Activated gamma-delta T cell (primary cell): ENCODE measurements around the gene NSUN4.

Source experiments
- DNase-seq: peaks from one replicate; lab custom pipeline; 2025; lab: John Stamatoyannopoulos, UW

Gene NSUN4

DNA sequence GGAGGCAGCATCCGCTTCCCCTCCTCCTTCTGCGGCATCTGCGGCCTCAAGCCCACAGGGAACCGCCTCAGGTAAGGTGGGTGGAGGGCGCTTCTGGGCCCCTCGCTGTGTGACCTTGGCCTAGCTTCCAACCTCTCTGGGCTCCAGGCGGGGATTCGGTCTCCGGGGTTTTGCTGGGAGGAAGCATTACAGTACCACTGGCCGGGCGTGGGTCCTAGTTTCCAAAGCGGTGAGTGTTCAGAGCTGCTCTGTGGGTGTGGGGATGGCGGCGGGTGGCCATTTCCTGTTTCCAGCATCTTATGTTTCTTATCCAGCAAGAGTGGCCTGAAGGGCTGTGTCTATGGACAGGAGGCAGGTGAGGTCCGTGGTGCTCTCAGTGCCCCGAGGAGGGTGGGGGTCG is 65.1 kb downstream of the NSUN4 start:
- no peak for DNase-seq

DNA sequence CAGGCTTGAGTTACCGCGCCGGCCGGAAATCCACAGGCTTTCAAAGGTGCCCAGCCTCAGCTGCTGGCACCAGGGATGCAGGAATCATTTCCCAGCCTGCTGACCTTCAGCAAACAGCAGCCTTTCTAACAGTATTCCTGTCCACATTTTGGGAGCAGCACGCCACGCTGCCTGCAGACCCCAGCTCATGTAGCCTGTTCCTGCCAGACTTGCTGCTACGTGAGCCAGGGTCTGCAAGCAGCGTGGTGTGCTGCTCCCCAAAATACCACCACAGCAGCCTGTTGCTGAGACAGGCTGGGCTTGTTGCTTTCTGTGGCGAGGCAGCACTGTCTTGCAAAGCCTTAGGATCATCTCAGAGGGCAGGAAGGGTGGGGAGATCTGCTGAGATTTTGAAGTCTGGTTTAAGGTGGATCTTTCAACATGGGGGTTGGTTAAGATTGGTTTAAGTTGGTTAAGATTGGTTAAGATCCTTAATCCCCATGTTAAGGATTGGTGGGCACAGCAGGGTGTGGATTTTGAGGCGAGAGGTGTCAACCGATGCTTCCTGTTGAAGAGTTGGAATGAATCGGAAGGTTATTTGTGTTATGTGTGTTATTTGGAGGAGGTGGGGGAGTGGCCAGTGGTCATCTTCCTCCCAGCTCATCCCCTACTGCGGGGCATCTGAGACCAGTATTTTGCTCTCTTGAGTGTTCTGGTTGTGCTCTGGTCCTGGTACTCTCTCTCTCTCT is 66.4 kb downstream of the NSUN4 start:
- no peak for DNase-seq

DNA sequence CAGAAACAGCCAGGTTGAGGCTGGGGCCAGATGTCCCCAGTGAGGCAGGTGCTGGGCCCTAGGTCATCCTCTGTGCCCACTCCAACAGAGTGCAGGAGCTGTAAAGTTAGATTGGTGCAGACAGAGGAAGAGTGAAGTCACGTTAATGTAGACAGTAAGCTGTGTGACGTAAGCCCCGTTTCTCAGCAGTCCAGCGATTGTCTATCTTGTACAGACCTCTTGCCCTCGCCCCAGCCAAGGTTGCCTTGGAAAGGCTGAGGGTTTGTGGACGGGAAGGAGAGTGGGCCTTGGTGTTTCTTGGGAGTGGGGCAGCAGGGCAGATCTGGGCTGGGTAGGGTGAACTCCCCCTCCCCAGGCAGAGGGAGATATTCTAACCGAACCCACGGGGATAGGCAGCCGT is 67.0 kb downstream of the NSUN4 start:
- DNase-seq, result no peak

DNA sequence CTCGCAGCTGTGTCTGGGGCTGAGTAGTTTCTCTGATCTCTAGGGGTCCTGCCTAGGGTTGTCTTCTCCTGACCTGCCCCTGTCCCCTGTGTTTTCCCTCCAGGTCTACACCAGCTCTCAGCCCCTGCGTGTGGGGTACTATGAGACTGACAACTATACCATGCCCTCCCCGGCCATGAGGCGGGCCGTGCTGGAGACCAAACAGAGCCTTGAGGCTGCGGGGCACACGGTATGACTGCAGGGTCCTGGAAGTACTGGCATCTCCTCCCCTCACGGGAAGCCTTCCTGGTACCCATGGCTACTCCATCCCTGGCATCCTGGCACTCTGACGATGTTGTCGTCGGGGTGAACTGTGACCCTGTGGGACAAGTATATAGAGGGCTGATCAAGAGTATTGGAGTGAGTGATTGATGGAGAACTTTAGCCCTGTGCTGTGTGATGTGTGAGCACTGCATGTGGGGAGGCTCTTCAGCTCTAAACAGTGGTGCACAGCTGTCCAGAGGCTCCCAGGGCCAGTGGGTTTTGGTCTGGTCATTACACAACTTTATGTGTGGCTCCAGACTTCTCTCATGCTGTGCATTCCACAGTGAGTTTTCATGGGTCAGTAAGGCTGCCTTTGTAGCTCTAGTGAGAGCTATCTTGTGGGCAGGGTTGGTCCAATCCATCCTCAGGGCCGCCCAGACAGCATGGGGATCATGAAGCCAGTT is 67.9 kb downstream of the NSUN4 start:
- DNase-seq, result no peak

DNA sequence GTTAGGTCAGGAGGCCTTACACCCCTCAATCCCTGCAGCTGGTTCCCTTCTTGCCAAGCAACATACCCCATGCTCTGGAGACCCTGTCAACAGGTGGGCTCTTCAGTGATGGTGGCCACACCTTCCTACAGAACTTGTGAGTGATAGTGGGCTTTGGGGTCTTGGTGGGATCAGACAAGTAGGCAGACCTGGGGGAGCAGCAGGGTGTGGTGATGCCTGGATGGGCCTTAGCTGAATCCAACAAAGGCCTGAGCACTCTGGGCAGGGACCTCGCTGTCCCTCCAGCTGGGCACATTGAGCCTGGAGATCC is 68.4 kb downstream of the NSUN4 start:
- no peak for DNase-seq

DNA sequence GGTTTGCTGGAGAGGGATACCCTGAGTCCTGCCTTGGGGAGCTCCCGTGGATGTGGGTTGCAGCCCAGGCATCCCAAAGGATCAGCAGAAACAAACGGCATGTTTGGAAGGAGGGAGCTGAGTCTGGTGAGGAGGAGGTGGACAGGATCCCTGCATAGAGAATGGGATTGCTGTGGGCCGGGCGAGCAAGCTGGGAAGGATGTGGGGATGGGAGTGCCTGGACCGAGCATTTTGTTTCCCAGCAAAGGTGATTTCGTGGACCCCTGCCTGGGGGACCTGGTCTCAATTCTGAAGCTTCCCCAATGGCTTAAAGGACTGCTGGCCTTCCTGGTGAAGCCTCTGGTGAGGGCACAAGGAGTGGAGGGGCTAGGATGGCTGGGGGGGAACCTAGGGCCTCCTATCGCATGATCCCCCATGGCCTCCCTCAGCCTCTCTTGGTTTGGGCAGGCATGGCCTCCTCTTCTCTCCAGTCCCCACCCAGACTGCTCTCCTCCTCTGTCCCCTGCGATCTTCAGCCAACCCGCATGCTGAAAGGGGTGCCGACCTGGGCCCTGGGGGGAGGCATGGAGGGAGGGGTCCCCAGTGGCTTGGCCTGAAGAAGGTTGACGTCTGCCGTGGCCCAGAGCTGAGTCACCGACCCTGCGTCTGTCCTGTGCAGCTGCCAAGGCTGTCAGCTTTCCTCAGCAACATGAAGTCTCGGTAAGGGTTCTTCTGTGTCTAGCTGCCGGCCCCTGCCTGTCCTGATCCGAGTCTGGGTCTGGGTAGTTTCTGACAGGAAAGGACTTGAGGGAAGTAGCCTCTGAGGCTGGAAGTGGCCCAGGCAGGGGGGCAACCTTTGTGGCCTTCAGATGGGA is 69.8 kb downstream of the NSUN4 start:
- no peak for DNase-seq

GRCh38 chr1:46411010-46411405 is 70.4 kb downstream of the NSUN4 start:
- no peak for DNase-seq
